Measurements from ENCODE around the gene SPIRE2.
"Not testable (repeated sequence)": the region's sequence is repeated elsewhere in the genome, so short reads cannot be mapped to it uniquely, and the experiment has no call there.

Gene SPIRE2

DNA sequence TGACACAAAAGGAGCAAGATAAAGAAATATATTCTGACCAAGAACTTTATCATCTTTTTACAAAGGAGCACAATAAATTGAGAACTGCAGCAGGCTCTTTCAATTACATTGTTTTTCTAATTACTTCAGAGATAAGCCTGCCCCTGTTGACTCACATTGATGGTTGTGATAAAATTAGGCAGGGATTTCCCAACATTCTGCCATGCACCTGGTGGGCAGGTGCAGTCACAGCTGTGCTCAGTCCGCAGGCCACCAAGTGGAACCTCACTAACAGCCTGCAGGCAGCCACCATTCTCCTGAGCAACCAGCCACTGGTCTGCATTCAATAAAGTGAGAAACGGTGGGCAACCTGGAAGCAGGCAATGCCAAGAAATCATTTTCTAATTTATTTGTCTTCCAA is 17.0 kb upstream of the SPIRE2 start:
- no peak for DNase-seq (ENCODE audit: low read depth)

GRCh38 chr16:89815639-89816348 is 12.5 kb upstream of the SPIRE2 start:
- DNase-seq (ENCODE audit: low read depth), result no peak

- not testable (repeated sequence) for DNase-seq (ENCODE audit: low read depth)
These were observed 9.3 kb upstream of the SPIRE2 start for GRCh38 chr16:89818851-89819403.

DNA sequence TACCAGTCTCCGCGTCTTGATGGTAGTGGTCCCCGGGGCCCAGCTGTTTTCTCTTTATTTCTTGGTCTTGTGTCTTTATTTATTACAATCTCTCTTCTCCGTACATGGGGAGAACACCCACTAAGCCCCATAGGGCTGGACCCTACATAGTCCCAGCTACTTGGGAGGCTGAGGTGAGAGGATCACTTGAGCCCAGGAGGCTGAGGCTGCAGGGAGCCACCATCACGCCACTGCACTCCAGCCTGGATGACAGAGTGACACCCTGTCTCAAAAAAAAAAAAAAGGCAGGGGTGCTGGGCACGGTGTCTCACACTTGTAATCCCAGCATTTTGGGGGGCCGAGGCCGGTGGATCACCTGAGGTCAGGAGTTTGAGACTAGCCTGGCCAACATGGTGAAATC is 8.8 kb upstream of the SPIRE2 start:
- DNase-seq (ENCODE audit: low read depth), result not testable (repeated sequence)

DNA sequence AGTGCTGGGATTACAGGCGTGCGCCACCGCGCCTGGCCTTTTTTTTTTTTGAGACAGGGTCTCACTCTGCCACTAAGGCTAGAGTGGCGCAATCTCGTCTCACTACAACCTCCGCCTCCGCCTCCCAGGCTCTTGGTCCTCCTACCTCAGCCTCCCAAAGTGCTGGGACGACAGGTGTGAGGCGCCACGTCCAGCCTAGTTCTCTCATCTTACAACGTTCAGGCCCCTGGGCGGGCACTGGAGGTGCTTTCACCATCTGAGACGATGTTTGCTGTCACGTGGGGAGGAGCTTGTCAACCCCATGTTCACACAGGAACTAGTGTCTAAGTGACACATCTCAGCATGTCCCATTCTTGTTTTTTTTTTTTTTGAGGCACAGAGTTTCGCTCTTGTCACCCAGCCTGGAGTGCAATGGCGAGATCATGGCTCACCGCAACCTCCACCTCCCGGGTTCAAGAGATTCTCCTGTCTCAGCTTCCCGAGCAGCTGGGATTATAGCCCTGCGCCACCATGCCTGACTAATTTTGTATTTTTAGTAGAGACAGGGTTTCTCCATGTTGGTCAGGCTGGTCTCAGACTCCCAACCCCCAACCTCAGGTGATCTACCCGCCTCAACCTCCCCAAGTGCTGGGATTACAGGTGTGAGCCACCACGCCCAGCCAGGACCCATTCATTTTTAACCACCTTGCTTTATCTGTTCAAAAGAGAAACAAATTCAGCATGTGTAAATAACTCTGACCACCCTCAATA is 6.7 kb upstream of the SPIRE2 start:
- no peak for DNase-seq (ENCODE audit: low read depth)

GRCh38 chr16:89822188-89823086 is 5.8 kb upstream of the SPIRE2 start:
- DNase-seq (ENCODE audit: low read depth), result no peak

- no peak for DNase-seq (ENCODE audit: low read depth)
These were observed 5.0 kb upstream of the SPIRE2 start for GRCh38 chr16:89823087-89823823.

- DNase-seq (ENCODE audit: low read depth), result not testable (repeated sequence)
These were observed 4.5 kb upstream of the SPIRE2 start for GRCh38 chr16:89823824-89824148.

- DNase-seq (ENCODE audit: low read depth), result no peak
These were observed 1.5 kb upstream of the SPIRE2 start for GRCh38 chr16:89826531-89827382.

DNA sequence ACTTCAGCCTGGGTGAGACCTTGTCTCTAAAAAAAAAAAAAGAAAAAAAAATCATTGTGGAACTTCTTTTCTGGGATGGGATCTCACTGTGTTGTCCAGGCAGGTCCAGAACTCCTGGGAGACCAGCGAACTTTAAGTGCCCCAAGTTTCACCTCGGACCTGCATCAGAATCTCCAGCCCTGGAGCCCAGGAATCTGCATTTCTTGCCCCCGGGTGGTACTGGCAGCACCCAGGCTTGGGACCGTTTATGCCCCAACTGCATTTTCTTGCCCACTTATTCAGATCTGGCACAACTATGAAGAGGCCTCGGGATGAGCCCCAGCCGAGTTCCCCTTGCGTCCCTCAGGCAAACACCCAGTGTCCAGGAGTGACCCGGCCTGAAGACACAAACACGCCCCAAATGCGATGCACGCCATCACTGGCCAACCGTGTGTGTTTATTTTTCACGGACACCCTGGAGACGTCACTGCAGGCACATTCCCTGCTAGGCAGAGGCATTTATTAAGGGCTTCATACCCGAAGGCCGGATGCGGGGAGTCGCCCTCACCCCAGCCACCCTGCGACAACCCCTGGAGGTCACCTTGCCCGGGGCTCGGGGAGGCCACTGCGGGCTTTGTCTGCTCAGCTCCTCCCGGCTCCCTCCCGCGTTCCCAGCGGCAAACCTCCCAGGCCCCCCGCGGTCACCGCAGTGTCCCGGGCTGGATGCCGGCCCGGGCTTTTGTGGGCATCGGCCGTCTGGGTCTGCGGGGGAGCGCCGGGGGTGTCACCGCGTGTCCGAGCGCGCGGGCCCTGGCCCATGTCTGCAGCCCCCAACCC is 684 bp upstream of the SPIRE2 start:
- DNase-seq (ENCODE audit: low read depth), result no peak

DNA sequence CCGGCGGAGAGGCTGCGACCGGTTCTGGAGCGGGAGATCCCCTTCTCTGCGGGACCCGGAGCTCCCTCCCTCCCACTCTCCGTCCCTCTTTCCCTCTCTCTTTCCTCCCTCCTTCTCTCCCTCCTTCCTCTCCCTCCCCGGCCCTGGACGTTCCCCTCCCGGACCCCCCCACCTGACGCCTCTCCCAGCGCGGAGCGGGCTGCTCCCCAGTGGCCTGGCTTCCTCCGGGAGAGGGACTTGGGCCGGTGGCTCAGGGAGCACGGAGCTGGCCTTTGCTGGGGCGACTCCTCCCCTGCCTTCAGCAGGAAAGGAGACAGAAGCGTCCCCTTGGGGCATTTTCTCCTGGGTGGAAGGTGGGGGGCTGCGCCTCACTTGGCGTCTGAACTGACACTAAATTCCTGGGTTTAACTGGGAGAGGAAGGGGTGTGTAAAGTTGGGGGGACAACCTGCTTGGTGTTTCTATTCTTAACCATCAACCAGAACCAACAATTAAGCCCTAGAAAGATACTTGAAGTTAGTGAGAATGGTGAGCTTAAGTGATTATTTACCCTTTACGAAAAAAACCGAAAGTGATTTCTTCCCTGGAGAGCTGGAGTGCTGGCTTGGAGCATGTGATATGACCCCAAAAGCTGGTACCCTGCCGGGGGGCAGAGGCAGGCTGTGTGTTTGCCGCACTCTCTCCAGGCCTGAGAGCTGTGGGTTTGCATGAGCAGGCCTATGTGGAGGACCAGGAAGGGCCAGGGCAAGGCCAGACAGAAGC is 775 bp downstream of the SPIRE2 start:
- DNase-seq (ENCODE audit: low read depth), result no peak

DNA sequence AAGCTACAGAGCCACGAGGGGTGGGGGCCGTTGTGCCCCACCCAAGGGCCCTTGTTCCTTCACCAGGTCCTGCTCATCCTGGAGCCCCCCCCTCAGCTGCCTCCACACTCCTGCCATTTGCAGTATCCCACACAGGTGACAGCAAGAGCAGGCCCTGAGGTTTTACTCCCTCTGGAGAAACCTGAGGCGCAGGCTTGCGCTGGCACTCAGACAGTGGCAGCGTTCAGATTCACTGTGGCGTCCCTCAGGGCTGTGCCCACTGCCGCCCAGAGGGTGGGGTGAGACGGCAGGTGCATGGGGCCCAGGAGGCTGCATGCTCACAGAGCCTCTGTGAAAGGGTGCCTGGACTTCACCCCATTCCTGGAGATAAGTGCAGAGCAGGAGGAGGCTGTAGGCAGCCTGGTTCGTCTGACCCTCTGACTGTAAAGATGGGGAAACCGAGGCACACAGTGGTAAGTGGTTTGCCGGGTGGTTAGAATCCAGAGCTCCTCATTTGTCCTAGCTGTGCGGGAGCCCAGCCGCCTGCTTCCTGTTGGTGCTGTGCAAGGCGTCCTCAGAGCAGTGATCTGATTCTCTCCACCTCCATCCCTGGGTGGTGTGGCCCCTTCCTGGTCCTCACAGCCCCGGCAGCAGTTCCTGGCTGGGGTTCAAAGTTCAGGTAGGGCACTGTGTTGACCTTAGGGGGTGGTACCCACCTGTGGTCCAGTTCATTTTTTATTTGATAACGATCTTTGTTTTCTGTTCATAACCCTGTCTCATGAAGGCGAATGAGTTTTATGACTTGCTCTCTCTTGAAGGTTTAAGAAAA is 1.6 kb downstream of the SPIRE2 start:
- no peak for DNase-seq (ENCODE audit: low read depth)

GRCh38 chr16:89831810-89832328 is 3.6 kb downstream of the SPIRE2 start:
- DNase-seq (ENCODE audit: low read depth), result no peak

- DNase-seq (ENCODE audit: low read depth), result not testable (repeated sequence)
These were observed 5.5 kb downstream of the SPIRE2 start for GRCh38 chr16:89833664-89834363.

DNA sequence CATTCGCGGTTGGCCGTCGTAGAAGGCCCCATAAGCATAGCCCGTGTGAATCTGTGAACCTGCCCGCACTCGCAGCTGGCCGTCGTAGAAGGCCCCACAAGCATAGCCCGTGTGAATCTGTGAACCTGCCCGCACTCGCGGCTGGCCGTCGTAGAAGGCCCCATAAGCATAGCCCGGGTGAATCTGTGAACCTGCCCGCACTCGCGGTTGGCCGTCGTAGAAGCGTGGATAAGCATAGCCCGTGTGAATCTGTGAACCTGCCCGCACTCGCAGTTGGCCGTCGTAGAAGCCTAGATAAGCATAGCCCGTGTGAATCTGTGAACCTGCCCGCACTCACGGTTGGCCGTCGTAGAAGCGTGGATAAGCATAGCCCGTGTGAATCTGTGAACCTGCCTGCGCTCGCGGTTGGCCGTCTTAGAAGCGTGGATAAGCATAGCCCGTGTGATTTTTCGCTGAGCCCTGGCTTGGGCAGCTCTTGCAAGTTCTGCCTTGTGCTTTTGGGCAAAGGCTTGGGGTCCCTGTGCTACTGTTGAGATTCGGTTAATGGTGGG is 6.6 kb downstream of the SPIRE2 start:
- not testable (repeated sequence) for DNase-seq (ENCODE audit: low read depth)

GRCh38 chr16:89836484-89836883 is 8.2 kb downstream of the SPIRE2 start:
- not testable (repeated sequence) for DNase-seq (ENCODE audit: low read depth)

DNA sequence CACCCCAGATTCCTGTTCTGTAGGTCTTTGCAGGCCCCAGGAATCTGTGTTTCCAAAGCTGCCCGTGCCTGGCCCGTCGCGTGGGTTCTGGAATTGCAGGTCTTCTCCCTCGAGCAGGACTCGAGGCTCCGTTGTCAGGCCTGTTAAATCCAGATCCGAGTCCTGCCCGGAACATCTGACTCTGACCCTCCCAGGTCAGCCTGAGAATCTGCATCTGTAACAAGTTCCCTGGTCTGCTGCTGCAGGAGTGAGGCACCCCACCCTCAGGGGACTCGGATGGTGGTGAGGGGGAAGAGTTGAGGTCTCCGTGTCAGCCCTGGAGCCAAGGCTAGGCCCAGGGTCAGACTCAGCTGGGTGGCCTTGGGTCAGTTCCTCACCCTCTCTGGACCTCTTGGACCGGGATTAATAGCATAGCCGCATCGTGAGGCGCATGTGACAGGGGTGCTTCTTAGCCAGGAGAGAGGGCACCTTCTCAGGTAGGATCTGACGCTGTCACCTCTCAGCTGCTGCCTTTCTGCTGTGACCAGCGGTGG is 8.8 kb downstream of the SPIRE2 start:
- DNase-seq (ENCODE audit: low read depth), result no peak

Data from stimulated activated CD8-positive, alpha-beta memory T cell treated with anti-CD3 and anti-CD28 coated beads, Interleukin-15, amount 100 ng/mL, for 1 hour (primary cell).